ENCODE results near the gene WDR64. TPM values are rescaled to one million over a fixed set of nuclear protein-coding genes. Genes with fewer than 3 reads are reported as not detected.
"Not testable (repeated sequence)": the region's sequence is repeated elsewhere in the genome, so short reads cannot be mapped to it uniquely, and the experiment has no call there.

WDR64 gene
- total RNA-seq, 1 donor from 2014 or later: 0.80 TPM

GRCh38 chr1:241677201-241677600, 25.1 kb downstream of the WDR64 start:
- no peak overlapping the region for H3K27ac Mint-ChIP-seq (ENCODE audit: unreplicated experiment)
- H3K27me3 Mint-ChIP-seq (ENCODE audit: unreplicated experiment): no peaks in the 10 kb centered on the region
- H3K36me3 Mint-ChIP-seq (ENCODE audit: low read depth, unreplicated experiment): no peaks in the 10 kb centered on the region
- no peak for TF ChIP-seq CTCF (IDR thresholded peaks at IDR 0.05; ENCODE audit: unreplicated experiment)
- no peak for DNase-seq (ENCODE audit: low spot score)
- no peaks in the 10 kb centered on the region for H3K9me3 Mint-ChIP-seq (ENCODE audit: unreplicated experiment)
- H3K4me3 Mint-ChIP-seq (ENCODE audit: unreplicated experiment): no peak overlapping the region
- H3K4me1 Mint-ChIP-seq (ENCODE audit: unreplicated experiment): no peaks in the 10 kb centered on the region

- Mint-ChIP-seq H3K4me1 (ENCODE audit: unreplicated experiment) (no peaks in the 10 kb centered on the region), H3K27me3 (ENCODE audit: unreplicated experiment) (no peaks in the 10 kb centered on the region)
These were observed 26.5 kb downstream of the WDR64 start for GRCh38 chr1:241678536-241678935.

DNA sequence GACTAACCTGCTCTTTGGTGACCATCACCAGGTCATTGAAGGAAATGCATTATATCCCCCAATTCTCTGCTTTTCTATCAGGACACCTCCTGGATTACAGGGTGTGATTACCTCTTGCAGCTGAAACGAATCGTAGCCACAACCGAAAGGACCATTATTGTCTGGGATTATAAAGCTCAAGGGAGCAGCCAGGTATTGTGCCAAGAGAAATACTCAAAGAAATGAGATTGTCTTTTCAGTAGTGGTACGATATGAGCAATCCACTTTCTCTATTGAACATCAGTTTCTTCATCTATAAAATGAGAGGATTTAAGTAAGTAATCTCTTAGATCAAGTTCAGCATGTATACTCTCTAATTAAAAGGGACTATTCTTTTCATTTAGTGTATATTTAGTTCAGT, 27.3 kb downstream of the WDR64 start:
- Mint-ChIP-seq H3K36me3 (ENCODE audit: low read depth, unreplicated experiment) (no peaks in the 10 kb centered on the region), H3K9me3 (ENCODE audit: unreplicated experiment) (no peaks in the 10 kb centered on the region), H3K4me1 (ENCODE audit: unreplicated experiment) (no peaks in the 10 kb centered on the region), H3K4me3 (ENCODE audit: unreplicated experiment) (no peak overlapping the region), H3K27ac (ENCODE audit: unreplicated experiment) (no peak overlapping the region), H3K27me3 (ENCODE audit: unreplicated experiment) (no peaks in the 10 kb centered on the region)
- no peak for TF ChIP-seq CTCF (IDR thresholded peaks at IDR 0.05; ENCODE audit: unreplicated experiment)
- no peak for DNase-seq (ENCODE audit: low spot score)

More at GRCh38 chr1:241678536-241678935, 26.5 kb downstream of the WDR64 start:
- H3K27ac Mint-ChIP-seq (ENCODE audit: unreplicated experiment): no peak overlapping the region
- no peak for TF ChIP-seq CTCF (IDR thresholded peaks at IDR 0.05; ENCODE audit: unreplicated experiment)
- no peaks in the 10 kb centered on the region for H3K9me3 Mint-ChIP-seq (ENCODE audit: unreplicated experiment)
- no peak overlapping the region for H3K4me3 Mint-ChIP-seq (ENCODE audit: unreplicated experiment)
- no peaks in the 10 kb centered on the region for H3K36me3 Mint-ChIP-seq (ENCODE audit: low read depth, unreplicated experiment)
- DNase-seq (ENCODE audit: low spot score): no peak

DNA sequence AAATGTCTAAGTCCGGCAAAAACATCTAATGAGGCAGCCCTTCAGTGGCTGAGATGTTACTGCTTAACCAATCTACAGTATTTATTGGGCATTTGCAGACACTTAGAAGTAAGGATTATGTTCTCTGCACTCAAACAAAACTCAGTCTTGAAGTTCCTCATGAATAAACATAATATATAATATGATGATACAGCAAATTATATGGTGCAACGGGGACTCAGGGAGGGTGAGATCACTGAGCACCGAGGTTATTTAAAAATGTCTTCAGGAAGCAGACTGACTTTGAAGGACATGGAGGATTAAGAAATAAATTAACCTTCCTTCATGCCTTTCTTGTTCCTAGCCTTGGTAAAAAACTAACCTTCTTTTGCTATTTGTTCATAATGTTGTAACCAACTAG, 27.9 kb downstream of the WDR64 start:
- no peak for TF ChIP-seq CTCF (IDR thresholded peaks at IDR 0.05; ENCODE audit: unreplicated experiment)
- Mint-ChIP-seq H3K27ac (ENCODE audit: unreplicated experiment) (no peak overlapping the region), H3K27me3 (ENCODE audit: unreplicated experiment) (no peaks in the 10 kb centered on the region)

GRCh38 chr1:241681861-241682448, 29.9 kb downstream of the WDR64 start:
- H3K9me3 Mint-ChIP-seq (ENCODE audit: unreplicated experiment); H3K36me3 Mint-ChIP-seq (ENCODE audit: low read depth, unreplicated experiment); H3K4me1 Mint-ChIP-seq (ENCODE audit: unreplicated experiment); H3K27ac Mint-ChIP-seq (ENCODE audit: unreplicated experiment); H3K4me3 Mint-ChIP-seq (ENCODE audit: unreplicated experiment); H3K27me3 Mint-ChIP-seq (ENCODE audit: unreplicated experiment); DNase-seq (ENCODE audit: low spot score): not testable (repeated sequence)

More for the DNA sequence above, 27.9 kb downstream of the WDR64 start:
- no peaks in the 10 kb centered on the region for H3K4me1 Mint-ChIP-seq (ENCODE audit: unreplicated experiment)
- no peaks in the 10 kb centered on the region for H3K36me3 Mint-ChIP-seq (ENCODE audit: low read depth, unreplicated experiment)
- H3K9me3 Mint-ChIP-seq (ENCODE audit: unreplicated experiment): no peaks in the 10 kb centered on the region
- no peak for DNase-seq (ENCODE audit: low spot score)
- no peak overlapping the region for H3K4me3 Mint-ChIP-seq (ENCODE audit: unreplicated experiment)

All from endothelial cell (in vitro differentiated cells).